ENCODE results near the gene ZNF654. TPM values are rescaled to one million over a fixed set of nuclear protein-coding genes. Genes with fewer than 3 reads are reported as not detected.
"Not testable (repeated sequence)": the region's sequence is repeated elsewhere in the genome, so short reads cannot be mapped to it uniquely, and the experiment has no call there.

ZNF654 gene
- total RNA-seq: 10 to 100 TPM; 15.4 to 26.3 (median 16.5) TPM

- DNase-seq (ENCODE audit: low spot score in 2 of 2): peak; percentile 98 to 99
- Histone ChIP-seq H3K36me3 (no peaks in the 10 kb centered on the region), H3K4me1 (peaks cover 0 to 12% of the 10 kb centered on the region in 2 donors), H3K27me3 (no peaks in the 10 kb centered on the region), H3K27ac (peak within 1 kb of the TSS; percentile 96 to 98), H3K4me3 (peak within 1 kb of the TSS; percentile 86 to 100 (median 87)), H3K9me3 (no peaks in the 10 kb centered on the region)
- TF ChIP-seq POLR2A (IDR thresholded peaks at IDR 0.05) (peak; percentile 65), POLR2AphosphoS5 (IDR thresholded peaks at IDR 0.05) (peak; percentile 70 to 90 (median 77))
- TF ChIP-seq, protein P1, sequence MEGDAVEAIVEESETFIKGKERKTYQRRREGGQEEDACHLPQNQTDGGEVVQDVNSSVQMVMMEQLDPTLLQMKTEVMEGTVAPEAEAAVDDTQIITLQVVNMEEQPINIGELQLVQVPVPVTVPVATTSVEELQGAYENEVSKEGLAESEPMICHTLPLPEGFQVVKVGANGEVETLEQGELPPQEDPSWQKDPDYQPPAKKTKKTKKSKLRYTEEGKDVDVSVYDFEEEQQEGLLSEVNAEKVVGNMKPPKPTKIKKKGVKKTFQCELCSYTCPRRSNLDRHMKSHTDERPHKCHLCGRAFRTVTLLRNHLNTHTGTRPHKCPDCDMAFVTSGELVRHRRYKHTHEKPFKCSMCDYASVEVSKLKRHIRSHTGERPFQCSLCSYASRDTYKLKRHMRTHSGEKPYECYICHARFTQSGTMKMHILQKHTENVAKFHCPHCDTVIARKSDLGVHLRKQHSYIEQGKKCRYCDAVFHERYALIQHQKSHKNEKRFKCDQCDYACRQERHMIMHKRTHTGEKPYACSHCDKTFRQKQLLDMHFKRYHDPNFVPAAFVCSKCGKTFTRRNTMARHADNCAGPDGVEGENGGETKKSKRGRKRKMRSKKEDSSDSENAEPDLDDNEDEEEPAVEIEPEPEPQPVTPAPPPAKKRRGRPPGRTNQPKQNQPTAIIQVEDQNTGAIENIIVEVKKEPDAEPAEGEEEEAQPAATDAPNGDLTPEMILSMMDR (IDR thresholded peaks at IDR 0.05): peak in 1 of 3 donors; percentile 12
- intact Hi-C loops (cut with DNase I; ENCODE audit: low total_unique reads): no loop called here
Observed at GRCh38 chr3:88058581-88059379, at the start of gene ZNF654, which contains the start of gene CGGBP1. TSS of gene ZNF654 (plus strand) at chr3:88059255. CDS start at chr3:88059320, 65 bp downstream. TSS of gene CGGBP1 (minus strand) at chr3:88059005. CDS start at chr3:88055976, 3,029 bp downstream.

DNA sequence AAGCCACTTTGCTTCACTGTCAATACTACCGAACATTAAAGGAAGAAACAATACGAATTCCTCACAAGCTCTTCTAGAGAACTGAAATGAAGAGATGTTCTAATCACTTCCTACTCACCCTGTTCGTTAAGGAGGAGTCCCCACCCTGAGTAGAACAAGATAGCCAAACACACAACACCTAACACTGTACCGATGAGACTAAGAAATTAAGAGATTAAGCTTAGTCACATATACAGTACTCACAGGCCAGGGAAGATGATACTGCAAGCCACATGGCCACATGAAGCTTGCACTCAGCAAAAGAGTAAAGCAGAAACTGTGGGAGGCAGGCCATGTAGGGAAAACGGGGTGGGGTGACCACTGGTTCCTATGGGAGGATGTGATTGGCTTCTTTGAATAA, 48.2 kb upstream of the ZNF654 start:
- no peak overlapping the region for H3K4me3 ChIP-seq
- no peaks in the 10 kb centered on the region for H3K4me1 ChIP-seq
- intact Hi-C loops (cut with DNase I; ENCODE audit: low total_unique reads): no loop called here
- no peak for DNase-seq (ENCODE audit: low spot score in 2 of 2)
- TF ChIP-seq POLR2AphosphoS5 (IDR thresholded peaks at IDR 0.05) (no peak), POLR2A (IDR thresholded peaks at IDR 0.05) (no peak)
- TF ChIP-seq, protein P1 (IDR thresholded peaks at IDR 0.05): no peak
- no peaks in the 10 kb centered on the region for H3K36me3 ChIP-seq
- no peaks in the 10 kb centered on the region for H3K9me3 ChIP-seq
- no peaks in the 10 kb centered on the region for H3K27me3 ChIP-seq
- H3K27ac ChIP-seq: no peak overlapping the region

GRCh38 chr3:88013592-88013991, 45.5 kb upstream of the ZNF654 start:
- Histone ChIP-seq H3K9me3 (no peaks in the 10 kb centered on the region), H3K27me3 (no peaks in the 10 kb centered on the region), H3K4me3 (no peak overlapping the region), H3K4me1 (no peaks in the 10 kb centered on the region), H3K27ac (no peak overlapping the region), H3K36me3 (no peaks in the 10 kb centered on the region)
- intact Hi-C loops (cut with DNase I; ENCODE audit: low total_unique reads): no loop called here
- TF ChIP-seq, protein P1 (IDR thresholded peaks at IDR 0.05): no peak
- no peak for TF ChIP-seq POLR2A (IDR thresholded peaks at IDR 0.05)
- no peak for TF ChIP-seq POLR2AphosphoS5 (IDR thresholded peaks at IDR 0.05)
- no peak for DNase-seq (ENCODE audit: low spot score in 2 of 2)

GRCh38 chr3:88015656-88016055, 43.4 kb upstream of the ZNF654 start:
- DNase-seq (ENCODE audit: low spot score in 2 of 2); H3K36me3 ChIP-seq; H3K9me3 ChIP-seq; H3K27ac ChIP-seq; H3K27me3 ChIP-seq; H3K4me1 ChIP-seq; H3K4me3 ChIP-seq; intact Hi-C loops (cut with DNase I; ENCODE audit: low total_unique reads): not testable (repeated sequence)

- Histone ChIP-seq H3K9me3 (no peaks in the 10 kb centered on the region), H3K27me3 (no peaks in the 10 kb centered on the region), H3K36me3 (no peaks in the 10 kb centered on the region), H3K4me3 (no peak overlapping the region), H3K4me1 (no peaks in the 10 kb centered on the region), H3K27ac (no peak overlapping the region)
- intact Hi-C loops (cut with DNase I; ENCODE audit: low total_unique reads): no loop called here
- DNase-seq (ENCODE audit: low spot score in 2 of 2): no peak
- TF ChIP-seq POLR2AphosphoS5 (IDR thresholded peaks at IDR 0.05) (no peak), POLR2A (IDR thresholded peaks at IDR 0.05) (no peak)
- TF ChIP-seq, protein P1 (IDR thresholded peaks at IDR 0.05): no peak
Observed at GRCh38 chr3:88019024-88019423, 40.0 kb upstream of the ZNF654 start.

Data from breast epithelium (tissue), 4 donors.